Sigmoid colon (tissue), 7 donors: ENCODE results near the gene ALPI. TPM values are rescaled to one million over a fixed set of nuclear protein-coding genes. Genes with fewer than 3 reads are reported as not detected.
A peak's percentile ranks its signal among the peaks of the same experiment; 100 is the strongest.

ENCODE experiments used
- DNase-seq: peaks from one replicate; pipeline ENCODE4 v3.0.0-alpha.2; 2019
- H3K27ac ChIP-seq, 4 donors: fragments of 200-600 bp; sonication (generic); one replicate each; pipeline ENCODE4 v1.5.1; 2016 to 2019; ENCODE audit warnings: mild to moderate bottlenecking in 1 of 4
- H3K27me3 ChIP-seq, 3 donors: fragments of 200-600 bp; sonication (generic); one replicate each; pipeline ENCODE4 v1.5.1; 2019; ENCODE audit warnings: mild to moderate bottlenecking in 1 of 3
- H3K36me3 ChIP-seq, 4 donors: fragments of 200-600 bp; sonication (generic); one replicate each; pipeline ENCODE4 v1.5.1; 2016 to 2019
- H3K4me1 ChIP-seq, 4 donors: fragments of 200-600 bp; sonication (generic); one replicate each; pipeline ENCODE4 v1.5.1; 2017 to 2019
- H3K4me3 ChIP-seq, 4 donors: fragments of 200-600 bp; sonication (generic); one replicate each; pipeline ENCODE4 v1.5.1; 2017 to 2019; ENCODE audit warnings: mild to moderate bottlenecking in 2 of 4, moderate library complexity in 1 of 4
- H3K9me3 ChIP-seq, 4 donors: fragments of 200-600 bp in 3 of 4; sonication (generic) in 3 of 4; one replicate each; pipeline versions ENCODE4 v1.5.1 to v1.6.1; 2013 to 2019
- CTCF ChIP-seq, 4 experiments: fragments of 450-650 bp in 3 of 4; fragments of 200-600 bp in 1 of 4; IDR thresholded peaks; one replicate each; pipeline ENCODE4 v1.5.1; 2016 to 2019; ENCODE audit warnings: antibody characterized with exemption in 4 of 4, mild to moderate bottlenecking in 3 of 4, moderate library complexity in 2 of 4
- EP300 ChIP-seq, 4 donors: sonication (generic); formaldehyde crosslinking; IDR thresholded peaks; one replicate each; pipeline ENCODE4 v1.6.1; 2017; ENCODE audit warnings: antibody characterized with exemption in 4 of 4
- POLR2A ChIP-seq, 2 donors: fragments of 450-650 bp; IDR thresholded peaks; one replicate each; pipeline ENCODE4 v1.6.1; 2016; ENCODE audit warnings: antibody characterized with exemption in 2 of 2, mild to moderate bottlenecking in 2 of 2, moderate library complexity in 2 of 2
- POLR2AphosphoS5 ChIP-seq, 4 donors: sonication (generic); formaldehyde crosslinking; IDR thresholded peaks; one replicate each; pipeline ENCODE4 v1.6.1; 2017; ENCODE audit warnings: antibody characterized with exemption in 4 of 4
- WGBS, 2 donors: extraction: QIAGEN DNeasy Blood & Tissue Kit; methylation state at CpG; one replicate each; pipeline ENCODE4 v1.1.7; 2013; 5-methylcytosine and 5-hydroxymethylcytosine counted together
- intact Hi-C: fragments of 100-400 bp; cut with DNase I; formaldehyde crosslinking; loops from one replicate; pipeline ENCODE4 v1.15.1; 2023
- polyA plus RNA-seq, 3 donors: library from polyadenylated mRNA; stranded (reverse); fragments of 200-250 nt; gene quantifications; one replicate each; pipeline ENCODE4 v1.2.3, GENCODE V29; 2013
- total RNA-seq, 4 donors: library from RNA; depleted of rRNA; stranded (reverse); fragments of >200 nt; gene quantifications; one replicate each; pipeline ENCODE4 v1.1.0, GENCODE V29; 2016
- donor health status: healthy with polysubstance abuse.
- donor health status: Bipolar disorder and iron deficiency.
- donor health status: healthy.

Gene ALPI
- total and polyA plus RNA-seq, 7 donors, result 5.3 to 10.2 (median 7.2) TPM; not detected in 4

DNA sequence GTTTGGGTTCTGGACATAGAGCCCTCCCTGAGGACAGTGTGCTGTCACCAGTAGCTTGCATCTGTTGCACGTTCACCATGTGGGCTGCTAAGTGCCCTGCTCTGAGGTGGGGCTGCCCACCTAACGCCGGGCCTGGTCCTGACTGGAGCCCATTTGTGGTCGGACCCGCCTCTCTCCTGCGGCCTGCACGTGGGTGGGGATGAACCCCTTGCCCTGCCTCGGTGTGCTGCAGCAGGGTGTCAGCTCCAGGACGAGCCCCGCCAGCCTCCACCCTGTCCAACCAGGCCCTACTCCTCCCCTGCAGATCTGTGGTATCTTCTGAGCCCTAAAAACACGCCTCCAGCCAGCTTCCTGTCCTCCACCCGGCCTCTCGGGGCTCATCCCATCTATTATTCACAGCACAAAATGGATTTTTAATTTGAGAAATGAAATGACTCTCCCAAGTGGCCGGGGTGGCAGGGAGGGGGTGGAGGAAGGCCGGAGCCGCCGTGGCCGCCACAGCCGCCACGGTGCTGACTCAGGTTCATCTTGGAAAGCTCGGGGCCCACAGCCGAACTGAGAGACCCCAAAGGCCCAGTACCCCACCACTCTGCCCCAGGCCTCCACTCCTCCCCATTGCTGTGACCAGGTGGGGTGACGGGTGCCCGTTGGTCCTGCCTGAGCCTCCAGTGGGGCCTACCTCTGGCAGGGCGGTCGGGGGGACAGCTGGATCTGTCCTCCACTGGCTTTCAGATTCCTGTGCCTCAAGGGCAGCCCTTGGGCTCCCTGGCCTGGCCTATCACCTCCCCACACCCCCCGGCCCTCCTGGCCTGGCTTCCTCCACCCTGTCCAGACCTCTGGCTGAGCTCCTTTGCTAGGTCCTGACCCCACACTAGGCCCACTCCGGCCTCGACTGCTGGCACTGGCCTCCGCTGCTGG is 34.5 kb downstream of the ALPI start:
- TF ChIP-seq CTCF (IDR thresholded peaks at IDR 0.05) (no peak), POLR2A (IDR thresholded peaks at IDR 0.05) (no peak), EP300 (IDR thresholded peaks at IDR 0.05) (no peak), POLR2AphosphoS5 (IDR thresholded peaks at IDR 0.05) (no peak)
- intact Hi-C loops, result no loop called here
- H3K36me3 ChIP-seq, result no peaks in the 10 kb centered on the region
- peaks cover 0 to 12% (median 10%) of the 10 kb centered on the region in 4 donors for H3K4me1 ChIP-seq
- WGBS, 2 donors, result 86 to 87% methylated on average over 30 of the region's 30 CpGs
- peaks cover 18 to 45% (median 20%) of the 10 kb centered on the region in 3 donors for H3K27me3 ChIP-seq
- no peaks in the 10 kb centered on the region for H3K9me3 ChIP-seq
- peak; percentile 56 for DNase-seq
- no peak overlapping the region for H3K27ac ChIP-seq
- no peak overlapping the region for H3K4me3 ChIP-seq

DNA sequence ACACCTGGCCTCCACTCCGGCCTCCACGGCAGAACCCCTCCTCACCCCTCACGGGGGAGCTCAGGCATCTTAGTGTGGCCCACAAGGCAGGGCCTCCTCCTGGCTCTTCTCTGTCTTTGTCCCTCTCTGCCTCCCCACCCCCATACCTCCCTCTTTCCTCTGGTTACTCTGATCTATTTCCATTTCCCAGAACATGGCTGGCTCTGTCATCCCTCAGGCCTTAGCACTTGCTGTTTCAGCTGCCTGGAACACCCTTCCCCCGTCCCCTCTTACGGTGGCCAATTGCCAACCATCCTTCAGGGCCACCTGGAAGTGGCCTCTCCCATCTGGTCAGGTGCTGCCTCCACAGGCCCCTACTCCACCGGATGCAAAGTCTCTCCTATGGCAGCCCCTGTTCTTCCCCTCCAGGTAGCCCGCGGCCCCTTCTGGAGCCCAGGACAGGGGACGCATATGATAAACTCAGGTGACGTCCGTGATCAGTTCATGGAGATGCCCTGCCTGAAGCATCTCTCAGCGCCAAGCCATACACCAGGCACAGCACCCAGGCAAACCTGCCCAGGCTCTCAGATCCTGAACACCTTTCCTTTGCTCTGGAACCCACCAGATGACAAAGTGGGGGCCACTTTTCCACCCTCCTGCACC is 35.3 kb downstream of the ALPI start:
- H3K27ac ChIP-seq, result no peak overlapping the region
- peaks cover 0 to 12% (median 10%) of the 10 kb centered on the region in 4 donors for H3K4me1 ChIP-seq
- H3K9me3 ChIP-seq, result no peaks in the 10 kb centered on the region
- WGBS, 2 donors, result 87 to 95% methylated on average over 12 of the region's 12 CpGs
- DNase-seq, result peak; percentile 28
- intact Hi-C loops, result no loop called here
- TF ChIP-seq CTCF (IDR thresholded peaks at IDR 0.05) (no peak), POLR2AphosphoS5 (IDR thresholded peaks at IDR 0.05) (no peak), POLR2A (IDR thresholded peaks at IDR 0.05) (no peak), EP300 (IDR thresholded peaks at IDR 0.05) (no peak)
- H3K4me3 ChIP-seq, result no peak overlapping the region
- peaks cover 11 to 38% (median 12%) of the 10 kb centered on the region in 3 donors for H3K27me3 ChIP-seq
- H3K36me3 ChIP-seq, result no peaks in the 10 kb centered on the region

GRCh38 chr2:232492236-232492848 is 36.4 kb downstream of the ALPI start:
- Histone ChIP-seq H3K4me1 (peaks cover 0 to 5% (median 2%) of the 10 kb centered on the region in 4 donors), H3K9me3 (no peaks in the 10 kb centered on the region), H3K27me3 (peaks cover under 1 to 27% (median 2%) of the 10 kb centered on the region in 3 donors), H3K27ac (no peak overlapping the region), H3K4me3 (no peak overlapping the region), H3K36me3 (no peaks in the 10 kb centered on the region)
- no peak for TF ChIP-seq POLR2A (IDR thresholded peaks at IDR 0.05)
- no peak for TF ChIP-seq CTCF (IDR thresholded peaks at IDR 0.05)
- TF ChIP-seq EP300 (IDR thresholded peaks at IDR 0.05), result no peak
- no peak for TF ChIP-seq POLR2AphosphoS5 (IDR thresholded peaks at IDR 0.05)
- no peak for DNase-seq
- 66 to 80% methylated on average over 8 of the region's 8 CpGs for WGBS, 2 donors
- intact Hi-C loops, result no loop called here

DNA sequence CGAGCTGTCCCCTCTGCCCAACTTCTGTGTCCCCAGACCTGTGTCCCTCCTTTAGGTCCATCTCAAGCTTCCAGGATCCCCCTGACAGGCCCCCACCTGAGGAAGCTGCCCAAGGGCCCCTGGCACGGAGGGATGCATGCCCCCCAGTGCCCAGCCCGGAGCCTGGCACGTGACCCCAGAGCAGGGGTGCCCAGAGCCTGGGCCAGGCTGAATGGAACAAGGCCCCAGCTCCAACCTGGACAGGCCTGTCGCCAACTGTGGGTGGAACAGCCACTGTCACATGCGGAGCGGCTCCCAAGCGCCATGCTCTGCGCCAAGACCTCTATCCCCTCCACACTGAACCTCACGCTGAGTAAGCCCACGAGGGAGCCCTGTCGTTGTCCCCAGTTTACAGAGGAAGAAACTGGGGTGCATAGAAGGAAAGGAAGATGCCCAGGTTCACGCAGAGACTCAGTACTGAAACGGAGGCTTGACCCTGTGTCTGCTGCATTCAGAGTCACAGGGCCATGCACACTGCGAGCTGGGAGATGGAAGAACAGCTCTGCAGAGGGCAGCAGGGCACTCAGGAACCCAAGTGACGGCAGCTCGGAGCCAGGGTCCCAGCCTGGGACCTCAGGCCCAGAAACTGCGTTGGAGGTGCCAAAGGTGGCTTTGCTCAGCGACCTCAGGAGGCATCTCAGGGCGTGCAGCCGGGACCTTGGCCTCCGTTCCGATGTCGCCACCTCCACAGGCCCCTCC is 37.2 kb downstream of the ALPI start:
- DNase-seq, result no peak
- peaks cover 0 to 19% (median 0%) of the 10 kb centered on the region in 3 donors for H3K27me3 ChIP-seq
- 85 to 91% methylated on average over 24 of the region's 24 CpGs for WGBS, 2 donors

More for the DNA sequence above, 37.2 kb downstream of the ALPI start:
- no peaks in the 10 kb centered on the region for H3K4me1 ChIP-seq
- TF ChIP-seq EP300 (IDR thresholded peaks at IDR 0.05) (no peak), CTCF (IDR thresholded peaks at IDR 0.05) (no peak), POLR2AphosphoS5 (IDR thresholded peaks at IDR 0.05) (no peak), POLR2A (IDR thresholded peaks at IDR 0.05) (no peak)
- H3K4me3 ChIP-seq, result no peak overlapping the region
- no peaks in the 10 kb centered on the region for H3K36me3 ChIP-seq
- intact Hi-C loops, result no loop called here
- no peaks in the 10 kb centered on the region for H3K9me3 ChIP-seq
- H3K27ac ChIP-seq, result no peak overlapping the region
